Measurements from ENCODE around the gene UBN1. TPM values are rescaled to one million over a fixed set of nuclear protein-coding genes. Genes with fewer than 3 reads are reported as not detected.

Gene UBN1
- total and polyA plus RNA-seq, 2 donors (not counting 3 experiments of a cell fraction or from before 2014, with no cell fraction given), result 26.0 to 44.8 TPM

DNA sequence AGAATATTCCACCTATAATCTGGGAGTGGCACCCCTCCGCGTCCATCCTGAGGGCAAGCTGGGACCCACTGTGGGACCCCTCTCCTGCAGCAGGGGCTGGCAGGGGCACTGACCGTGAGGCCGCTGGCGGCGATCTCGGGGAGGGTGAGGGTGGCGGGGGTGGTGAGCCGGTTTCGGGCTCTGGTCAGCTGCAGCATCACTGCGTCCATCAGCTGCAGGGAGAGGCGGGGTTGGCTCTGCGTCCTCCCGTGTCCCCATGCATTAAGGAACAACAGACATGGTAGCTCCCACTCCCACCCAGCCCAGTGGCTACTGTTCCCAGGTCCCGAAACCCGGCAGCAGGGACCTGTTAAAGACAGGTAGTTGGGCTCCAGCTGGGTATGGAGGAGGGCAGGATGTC lies 48.8 kb upstream of the UBN1 start:
- H3K27ac ChIP-seq (ENCODE audit: insufficient read depth, low read depth, low read length), result no peak overlapping the region
- H3K4me3 ChIP-seq (replicated peaks in 1 of 3; ENCODE audit: insufficient read depth in 1 of 3, low read depth in 1 of 3, low read length in 3 of 3), result no peak overlapping the region
- POLR2A ChIA-PET, result no interaction called here
- FAIRE-seq (no peak), DNase-seq (ENCODE audit: low read depth, low spot score) (no peak)
- TF ChIP-seq, protein P1, sequence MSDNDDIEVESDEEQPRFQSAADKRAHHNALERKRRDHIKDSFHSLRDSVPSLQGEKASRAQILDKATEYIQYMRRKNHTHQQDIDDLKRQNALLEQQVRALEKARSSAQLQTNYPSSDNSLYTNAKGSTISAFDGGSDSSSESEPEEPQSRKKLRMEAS (IDR thresholded peaks at IDR 0.05; ENCODE audit: insufficient read depth, insufficient read length), result no peak
- no peak for TF ChIP-seq EZH2 (IDR thresholded peaks at IDR 0.05; ENCODE audit: borderline replicate concordance, low read depth, low read length, severe bottlenecking)
- no peak for TF ChIP-seq FOS (IDR thresholded peaks at IDR 0.05; ENCODE audit: borderline replicate concordance, insufficient read depth, low read length)
- no peak for TF ChIP-seq POLR2AphosphoS5 (IDR thresholded peaks at IDR 0.05; ENCODE audit: insufficient read depth, low read depth, low read length)
- no peak for TF ChIP-seq GATA2 (IDR thresholded peaks at IDR 0.05; ENCODE audit: insufficient read depth, insufficient read length, low read depth, low read length)
- TF ChIP-seq, protein P2, sequence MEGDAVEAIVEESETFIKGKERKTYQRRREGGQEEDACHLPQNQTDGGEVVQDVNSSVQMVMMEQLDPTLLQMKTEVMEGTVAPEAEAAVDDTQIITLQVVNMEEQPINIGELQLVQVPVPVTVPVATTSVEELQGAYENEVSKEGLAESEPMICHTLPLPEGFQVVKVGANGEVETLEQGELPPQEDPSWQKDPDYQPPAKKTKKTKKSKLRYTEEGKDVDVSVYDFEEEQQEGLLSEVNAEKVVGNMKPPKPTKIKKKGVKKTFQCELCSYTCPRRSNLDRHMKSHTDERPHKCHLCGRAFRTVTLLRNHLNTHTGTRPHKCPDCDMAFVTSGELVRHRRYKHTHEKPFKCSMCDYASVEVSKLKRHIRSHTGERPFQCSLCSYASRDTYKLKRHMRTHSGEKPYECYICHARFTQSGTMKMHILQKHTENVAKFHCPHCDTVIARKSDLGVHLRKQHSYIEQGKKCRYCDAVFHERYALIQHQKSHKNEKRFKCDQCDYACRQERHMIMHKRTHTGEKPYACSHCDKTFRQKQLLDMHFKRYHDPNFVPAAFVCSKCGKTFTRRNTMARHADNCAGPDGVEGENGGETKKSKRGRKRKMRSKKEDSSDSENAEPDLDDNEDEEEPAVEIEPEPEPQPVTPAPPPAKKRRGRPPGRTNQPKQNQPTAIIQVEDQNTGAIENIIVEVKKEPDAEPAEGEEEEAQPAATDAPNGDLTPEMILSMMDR (IDR thresholded peaks at IDR 0.05; ENCODE audit: extremely low read depth in 1 of 2, insufficient read depth in 1 of 2, low read depth in 1 of 2, low read length in 2 of 2), result no peak
- no peak for TF ChIP-seq JUN (IDR thresholded peaks at IDR 0.05; ENCODE audit: borderline replicate concordance, insufficient read depth, insufficient read length, low read depth)
- no peak for TF ChIP-seq POLR2A (IDR thresholded peaks at IDR 0.05; ENCODE audit: low read depth, low read length)
- no peaks in the 10 kb centered on the region for H3K9me3 ChIP-seq (replicated peaks; ENCODE audit: control insufficient read depth, insufficient read depth, low read length)
- H3K9ac ChIP-seq (replicated peaks; ENCODE audit: extremely low read depth, insufficient read depth, low read length), result no peak overlapping the region
- CTCF ChIA-PET, result no interaction called here
- no peaks in the 10 kb centered on the region for H4K20me1 ChIP-seq (replicated peaks; ENCODE audit: control insufficient read depth, extremely low read depth, insufficient read depth, low read length)
- H3K9me1 ChIP-seq (replicated peaks; ENCODE audit: control insufficient read depth, extremely low read depth, insufficient read depth, low read length), result no peaks in the 10 kb centered on the region
- BruUV-seq (replicated peaks), result no TSS peak
- H3K79me2 ChIP-seq (ENCODE audit: control insufficient read depth, insufficient read depth, low read length), result no peaks in the 10 kb centered on the region
- H3K4me2 ChIP-seq (ENCODE audit: insufficient read depth, low read length), result no peak overlapping the region
- H3K27me3 ChIP-seq (ENCODE audit: control insufficient read depth in 2 of 2, insufficient read depth in 2 of 2, low read length in 2 of 2), result no peaks in the 10 kb centered on the region
- no peak overlapping the region for H2AFZ ChIP-seq (ENCODE audit: low read depth, low read length)
- peaks cover 7% of the 10 kb centered on the region for H3K4me1 ChIP-seq (ENCODE audit: control insufficient read depth, extremely low read depth, insufficient read depth, low read length)
- H3K36me3 ChIP-seq (ENCODE audit: control insufficient read depth in 2 of 2, extremely low read depth in 1 of 2, insufficient read depth in 2 of 2, low read length in 2 of 2), result no peaks in the 10 kb centered on the region
- intact Hi-C loops (cut with micrococcal nuclease) (no loop called here), dilution Hi-C loops (cut with MboI; ENCODE audit: extremely low pct_ligation_motif_present, low sequenced_read_pairs) (no loop called here)

All from endothelial cell of umbilical vein (primary cell).